IMR-90 (cell line): Measurements from ENCODE around the gene HECW1. TPM values are rescaled to one million over a fixed set of nuclear protein-coding genes. Genes with fewer than 3 reads are reported as not detected.
A peak's percentile ranks its signal among the peaks of the same experiment; 100 is the strongest.

Experiments
- ATAC-seq: fragments of 200-7000 bp; cut with Tn5 transposase; 2 replicates; pipeline ENCODE4 v1.9.1; 2020; ENCODE audit warnings: low read depth, mild to moderate bottlenecking, moderate library complexity
- BruUV-seq: library from RNA; stranded (reverse); fragments of 400-500 nt; replicated peaks from 2 replicates; lab custom pipeline; 2021; lab: Mats Ljungman, UMichigan
- CTCF ChIA-PET: fragments of 300-600 bp; formaldehyde crosslinking; extraction: SDS; loops from one replicate; lab custom pipeline; 2021; ENCODE audit warnings: antibody characterized with exemption; lab: Yijun Ruan, JAX
- POLR2A ChIA-PET: fragments of 300-600 bp; sonication (Branson Sonifier 250); formaldehyde crosslinking; loops from one replicate; lab custom pipeline; 2022; ENCODE audit warnings: antibody characterized with exemption; ENCODE audit not compliant: unreplicated experiment; lab: Charles Lee
- DNase-seq: peaks from one replicate; pipeline ENCODE4 v3.0.0; 2013
- H2AFZ ChIP-seq: replicated peaks from 2 replicates; pipeline ENCODE3; 2013; ENCODE audit warnings: low read length, mild to moderate bottlenecking; ENCODE audit not compliant: poor library complexity
- H2AK5ac ChIP-seq: 2 replicates; pipeline ENCODE4 v1.6.1; 2013; ENCODE audit warnings: low read depth, low read length, inconsistent platforms
- H2AK9ac ChIP-seq: replicated peaks from 2 replicates; pipeline ENCODE3; 2013; ENCODE audit warnings: mild to moderate bottlenecking, low read depth, low read length, moderate library complexity; ENCODE audit not compliant: poor library complexity
- H2BK120ac ChIP-seq: 2 replicates; pipeline ENCODE4 v1.6.1; 2013; ENCODE audit warnings: low read depth, low read length, inconsistent platforms
- H2BK15ac ChIP-seq: 3 replicates; pipeline ENCODE4 v1.6.1; 2013; ENCODE audit warnings: low read depth, low read length, inconsistent platforms
- H2BK20ac ChIP-seq: 2 replicates; pipeline ENCODE4 v1.6.1; 2013; ENCODE audit warnings: low read depth, mild to moderate bottlenecking, inconsistent platforms, low read length, moderate library complexity
- H2BK5ac ChIP-seq: 2 replicates; pipeline ENCODE4 v1.6.1; 2013; ENCODE audit warnings: mild to moderate bottlenecking, low read depth, low read length, inconsistent platforms; ENCODE audit not compliant: poor library complexity, severe bottlenecking
- H3K14ac ChIP-seq: replicated peaks from 2 replicates; pipeline ENCODE4 v1.6.1; 2013; ENCODE audit warnings: low read depth, low read length, inconsistent platforms
- H3K18ac ChIP-seq: 2 replicates; pipeline ENCODE4 v1.6.1; 2013; ENCODE audit warnings: low read depth, low read length, control low read depth
- H3K23ac ChIP-seq: 2 replicates; pipeline ENCODE4 v1.6.1; 2013; ENCODE audit warnings: low read depth, low read length, inconsistent platforms
- H3K27ac ChIP-seq: 2 replicates; pipeline ENCODE4 v1.5.1; 2013; ENCODE audit warnings: mild to moderate bottlenecking, control low read depth, low read length; ENCODE audit not compliant: insufficient read depth
- H3K27me3 ChIP-seq: 2 replicates; pipeline ENCODE4 v1.6.1; 2013; ENCODE audit warnings: low read length; ENCODE audit not compliant: control insufficient read depth, insufficient read depth
- H3K36me3 ChIP-seq: 2 replicates; pipeline ENCODE4 v1.6.1; 2013; ENCODE audit warnings: low read length, mixed read lengths; ENCODE audit not compliant: control insufficient read depth, insufficient read depth
- H3K4ac ChIP-seq: 2 replicates; pipeline ENCODE4 v1.6.1; 2013; ENCODE audit warnings: low read depth, low read length, inconsistent platforms
- H3K4me1 ChIP-seq: 2 replicates; pipeline ENCODE4 v1.6.1; 2013; ENCODE audit warnings: low read length, mixed read lengths; ENCODE audit not compliant: control insufficient read depth, insufficient read depth
- H3K4me2 ChIP-seq: 2 replicates; pipeline ENCODE4 v1.6.1; 2013; ENCODE audit warnings: low read depth, mild to moderate bottlenecking, control low read depth, low read length, moderate library complexity
- H3K4me3 ChIP-seq: 2 replicates; pipeline ENCODE4 v1.5.1; 2013; ENCODE audit warnings: low read depth, mild to moderate bottlenecking, control low read depth, low read length, moderate library complexity; ENCODE audit not compliant: insufficient read depth
- H3K56ac ChIP-seq: 2 replicates; pipeline ENCODE4 v1.6.1; 2013; ENCODE audit warnings: low read length, inconsistent platforms; ENCODE audit not compliant: insufficient read depth; ENCODE audit errors: extremely low read depth
- H3K79me1 ChIP-seq, 2 experiments: 2 replicates each; pipeline ENCODE4 v1.6.1; 2013; ENCODE audit warnings: low read length in 2 of 2, inconsistent platforms in 1 of 2, low read depth in 1 of 2
- H3K9ac ChIP-seq: 2 replicates; pipeline ENCODE4 v1.6.1; 2013; ENCODE audit warnings: low read depth, low read length, control low read depth
- H3K9me1 ChIP-seq: 2 replicates; pipeline ENCODE4 v1.6.1; 2013; ENCODE audit warnings: low read length, inconsistent platforms; ENCODE audit not compliant: insufficient read depth
- H3K9me3 ChIP-seq: 2 replicates; pipeline ENCODE4 v1.6.1; 2013; ENCODE audit warnings: low read length; ENCODE audit not compliant: control insufficient read depth, insufficient read depth
- H4K20me1 ChIP-seq: 2 replicates; pipeline ENCODE4 v1.6.1; 2013; ENCODE audit warnings: low read length, inconsistent platforms; ENCODE audit not compliant: insufficient read depth
- H4K5ac ChIP-seq: 2 replicates; pipeline ENCODE4 v1.6.1; 2013; ENCODE audit warnings: mild to moderate bottlenecking, low read depth, low read length, control low read depth
- H4K8ac ChIP-seq, 2 experiments: 2 replicates each; pipeline ENCODE4 v1.6.1; 2013; ENCODE audit warnings: low read depth in 2 of 2, low read length in 2 of 2, control low read depth in 1 of 2, inconsistent platforms in 1 of 2
- H4K91ac ChIP-seq: 2 replicates; pipeline ENCODE4 v1.6.1; 2013; ENCODE audit warnings: low read depth, low read length, inconsistent platforms; ENCODE audit not compliant: insufficient read depth
- CHD1 ChIP-seq: IDR thresholded peaks from 2 replicates; pipeline ENCODE4 v1.6.1; 2012; ENCODE audit warnings: low read depth, low read length, improper control_type of control experiment
- MAFK ChIP-seq: IDR thresholded peaks from 2 replicates; pipeline ENCODE4 v1.6.1; 2012; ENCODE audit warnings: low read depth, low read length, improper control_type of control experiment
- MXI1 ChIP-seq: IDR thresholded peaks from 2 replicates; pipeline ENCODE4 v1.6.1; 2012; ENCODE audit warnings: low read depth, mild to moderate bottlenecking, low read length, moderate library complexity, borderline replicate concordance
- RCOR1 ChIP-seq: IDR thresholded peaks from 2 replicates; pipeline ENCODE4 v1.6.1; 2012; ENCODE audit warnings: mild to moderate bottlenecking, low read length, improper control_type of control experiment; ENCODE audit not compliant: insufficient replicate concordance
- WGBS, 2 experiments: methylation state at CpG; one replicate each; pipeline versions ENCODE4 v1.1.5 to v1.1.7; 2013; ENCODE audit warnings: missing lambda C conversion rate in 2 of 2; ENCODE audit not compliant: insufficient read length in 1 of 2; ENCODE audit errors: extremely low coverage in 2 of 2; 5-methylcytosine and 5-hydroxymethylcytosine counted together
- dilution Hi-C: fragments of 300-500 bp; cut with HindIII; formaldehyde crosslinking; loops from one replicate; pipeline ENCODE4 v1.14.3; 2018; ENCODE audit warnings: low sequenced_read_pairs; ENCODE audit not compliant: unreplicated experiment
- in situ Hi-C: fragments of 300-500 bp; cut with MboI; formaldehyde crosslinking; loops from 3 replicates; pipeline ENCODE4 v1.14.3; 2019; ENCODE audit warnings: low sequenced_read_pairs, inconsistent platforms, mixed read lengths
- intact Hi-C: fragments of 100-400 bp; cut with micrococcal nuclease; formaldehyde crosslinking; loops from 2 replicates; pipeline ENCODE4 v1.10.0; 2022
- polyA plus RNA-seq, 3 experiments: library from polyadenylated mRNA; depleted of rRNA; stranded (reverse); fragments of >200 nt; gene quantifications; 2 replicates each; pipeline ENCODE4 v1.2.3, GENCODE V29; 2012; ENCODE audit warnings: low replicate concordance in 1 of 3
- total RNA-seq: library from RNA; depleted of rRNA; stranded (reverse); fragments of >200 nt; gene quantifications from 2 replicates; pipeline ENCODE4 v1.2.3, GENCODE V29; 2012

HECW1 gene
- total and polyA plus RNA-seq, 2 of the 4 experiments (the other 2 are of a cell fraction), result 0.56 to 1.3 TPM

DNA sequence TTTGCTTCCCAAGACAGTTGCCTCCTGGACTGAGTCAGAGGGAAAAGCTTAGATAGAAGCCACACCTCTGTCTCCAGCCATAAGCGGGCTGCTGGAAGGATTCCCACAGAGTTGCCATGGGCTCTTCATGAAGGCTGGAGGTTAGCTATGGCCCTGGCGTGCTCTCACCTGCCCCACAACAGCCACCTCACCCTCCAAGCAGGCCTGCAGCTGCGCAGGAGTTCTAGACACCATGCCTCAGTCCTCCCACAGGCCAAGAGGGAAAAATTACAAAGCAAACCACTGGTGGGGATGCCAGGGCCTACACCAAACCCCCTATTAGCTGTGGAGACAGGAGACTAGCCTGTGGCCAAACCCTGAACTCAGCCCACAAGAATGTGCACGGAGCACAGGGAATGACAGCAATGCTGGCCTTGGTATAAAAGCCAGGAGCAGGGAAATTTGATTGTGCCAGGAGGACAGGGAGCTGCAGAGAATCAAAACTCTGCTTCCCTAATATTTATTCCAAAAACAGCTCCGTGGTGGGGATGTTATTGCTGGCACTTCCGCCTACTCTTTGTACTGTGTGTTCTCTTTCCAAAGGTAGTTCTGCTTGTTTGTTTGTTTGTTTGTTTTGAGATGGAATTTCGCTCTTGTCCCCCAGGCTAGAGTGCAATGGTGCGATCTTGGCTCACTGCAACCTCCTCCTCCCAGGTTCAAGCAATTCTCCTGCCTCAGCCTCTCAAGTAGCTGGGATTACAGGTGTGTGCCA, 410.1 kb downstream of the HECW1 start:
- Histone ChIP-seq H3K79me1 (no peaks in the 10 kb centered on the region), H4K5ac (no peak overlapping the region), H3K14ac (no peak overlapping the region), H3K36me3 (no peaks in the 10 kb centered on the region), H2AK9ac (no peak overlapping the region), H4K8ac (no peak overlapping the region), H2BK120ac (no peak overlapping the region; the same call in 1 of the 2 replicates), H3K56ac (no peak overlapping the region), H3K9ac (no peak overlapping the region), H2BK15ac (no peak overlapping the region), H2AFZ (peak overlapping the region; percentile 34), H3K18ac (no peak overlapping the region), H4K20me1 (no peaks in the 10 kb centered on the region), H2AK5ac (no peak overlapping the region), H3K4me1 (peaks cover 8% of the 10 kb centered on the region), H3K9me3 (no peaks in the 10 kb centered on the region), H3K4me3 (no peak overlapping the region), H2BK20ac (0 out of 2 replicates have a peak overlapping the region, but pooled peaks have one; percentile 51), H3K4ac (no peak overlapping the region), H3K27me3 (peaks cover 24% of the 10 kb centered on the region), H3K4me2 (peak overlapping the region; percentile 42; the same call in 1 of the 2 replicates), H3K27ac (no peak overlapping the region), H3K23ac (no peak overlapping the region), H2BK5ac (no peak overlapping the region), H4K91ac (0 out of 2 replicates have a peak overlapping the region, but pooled peaks have one; percentile 28), H3K9me1 (no peaks in the 10 kb centered on the region)
- POLR2A ChIA-PET, result no interaction called here
- no CpG with 5 or more reads among the region's 8 CpGs for WGBS, 2 experiments
- in situ Hi-C loops, result no loop called here
- intact Hi-C loops, result no loop called here
- no TSS peak for BruUV-seq
- DNase-seq (peak; percentile 23), ATAC-seq (peak; percentile 87)
- dilution Hi-C loops, result no loop called here
- CTCF ChIA-PET, result interaction anchor here (0.8 to 1.2 kb wide), 3 partner anchors 9 to 44 kb away, joined by 3 to 7 read pairs (median 3); no protein-coding TSS in a partner anchor
- TF ChIP-seq MAFK (no peak), RCOR1 (no peak), CHD1 (no peak), MXI1 (no peak)
